Measurements from ENCODE around the gene ZNRD2.
A peak's percentile ranks its signal among the peaks of the same experiment; 100 is the strongest.

The ZNRD2 gene

GRCh38 chr11:65593518-65594414, 23.5 kb downstream of the ZNRD2 start:
- Histone ChIP-seq H3K9me3 (ENCODE audit: severe bottlenecking) (no peaks in the 10 kb centered on the region), H3K27me3 (ENCODE audit: insufficient read depth, low read depth, severe bottlenecking) (no peaks in the 10 kb centered on the region), H3K27ac (no peak overlapping the region), H3K36me3 (peaks cover 16% of the 10 kb centered on the region), H3K4me3 (ENCODE audit: low read depth, low read length) (no peak overlapping the region)
- TF ChIP-seq, protein P1, sequence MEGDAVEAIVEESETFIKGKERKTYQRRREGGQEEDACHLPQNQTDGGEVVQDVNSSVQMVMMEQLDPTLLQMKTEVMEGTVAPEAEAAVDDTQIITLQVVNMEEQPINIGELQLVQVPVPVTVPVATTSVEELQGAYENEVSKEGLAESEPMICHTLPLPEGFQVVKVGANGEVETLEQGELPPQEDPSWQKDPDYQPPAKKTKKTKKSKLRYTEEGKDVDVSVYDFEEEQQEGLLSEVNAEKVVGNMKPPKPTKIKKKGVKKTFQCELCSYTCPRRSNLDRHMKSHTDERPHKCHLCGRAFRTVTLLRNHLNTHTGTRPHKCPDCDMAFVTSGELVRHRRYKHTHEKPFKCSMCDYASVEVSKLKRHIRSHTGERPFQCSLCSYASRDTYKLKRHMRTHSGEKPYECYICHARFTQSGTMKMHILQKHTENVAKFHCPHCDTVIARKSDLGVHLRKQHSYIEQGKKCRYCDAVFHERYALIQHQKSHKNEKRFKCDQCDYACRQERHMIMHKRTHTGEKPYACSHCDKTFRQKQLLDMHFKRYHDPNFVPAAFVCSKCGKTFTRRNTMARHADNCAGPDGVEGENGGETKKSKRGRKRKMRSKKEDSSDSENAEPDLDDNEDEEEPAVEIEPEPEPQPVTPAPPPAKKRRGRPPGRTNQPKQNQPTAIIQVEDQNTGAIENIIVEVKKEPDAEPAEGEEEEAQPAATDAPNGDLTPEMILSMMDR (IDR thresholded peaks at IDR 0.05; ENCODE audit: low read depth, low read length) = peak; percentile 86
- peak; percentile 57 for DNase-seq

GRCh38 chr11:65595131-65595530, 24.9 kb downstream of the ZNRD2 start:
- no peak for DNase-seq
- Histone ChIP-seq H3K27me3 (ENCODE audit: insufficient read depth, low read depth, severe bottlenecking) (no peaks in the 10 kb centered on the region), H3K36me3 (peaks cover 16% of the 10 kb centered on the region), H3K27ac (no peak overlapping the region), H3K4me3 (ENCODE audit: low read depth, low read length) (no peak overlapping the region), H3K9me3 (ENCODE audit: severe bottlenecking) (no peaks in the 10 kb centered on the region)
- TF ChIP-seq, protein P1 (IDR thresholded peaks at IDR 0.05; ENCODE audit: low read depth, low read length) = no peak

- no peaks in the 10 kb centered on the region for H3K27me3 ChIP-seq (ENCODE audit: insufficient read depth, low read depth, severe bottlenecking)
- no peaks in the 10 kb centered on the region for H3K9me3 ChIP-seq (ENCODE audit: severe bottlenecking)
- H3K4me3 ChIP-seq (ENCODE audit: low read depth, low read length) = no peak within 1 kb of the TSS
- H3K36me3 ChIP-seq = peaks cover 13% of the 10 kb centered on the region
- DNase-seq = no peak
- H3K27ac ChIP-seq = no peak within 1 kb of the TSS
- TF ChIP-seq, protein P1 (IDR thresholded peaks at IDR 0.05; ENCODE audit: low read depth, low read length) = no peak
These were observed 25.4 kb downstream of the ZNRD2 start, which contains the start of gene KCNK7 for GRCh38 chr11:65595543-65596281. TSS of gene KCNK7 (minus strand) at chr11:65595800. CDS start at chr11:65595772, 28 bp downstream.

DNA sequence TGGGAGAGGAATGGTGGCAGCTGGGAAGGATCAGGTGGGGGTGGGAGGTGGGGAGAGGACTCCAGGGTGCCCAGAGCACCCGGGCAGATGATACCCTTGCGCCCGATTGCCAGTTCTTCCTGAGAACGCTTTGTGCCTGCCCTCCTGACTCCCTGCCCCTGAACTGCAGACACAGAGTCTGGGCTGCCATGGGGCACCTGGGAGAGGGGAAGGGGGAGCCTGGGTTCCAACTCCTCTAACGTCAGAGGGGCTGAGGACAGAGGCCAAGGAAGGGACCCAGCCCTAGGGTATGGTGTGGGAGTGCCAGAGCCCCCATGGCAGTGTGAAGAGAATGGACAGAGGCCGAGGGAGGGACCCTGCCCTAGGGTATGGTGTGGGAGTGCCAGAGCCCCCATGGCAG, 26.2 kb downstream of the ZNRD2 start:
- no peak for DNase-seq
- Histone ChIP-seq H3K9me3 (ENCODE audit: severe bottlenecking) (no peaks in the 10 kb centered on the region), H3K27me3 (ENCODE audit: insufficient read depth, low read depth, severe bottlenecking) (no peaks in the 10 kb centered on the region), H3K36me3 (peaks cover 12% of the 10 kb centered on the region), H3K27ac (no peak overlapping the region), H3K4me3 (ENCODE audit: low read depth, low read length) (no peak overlapping the region)
- TF ChIP-seq, protein P1 (IDR thresholded peaks at IDR 0.05; ENCODE audit: low read depth, low read length) = no peak

DNA sequence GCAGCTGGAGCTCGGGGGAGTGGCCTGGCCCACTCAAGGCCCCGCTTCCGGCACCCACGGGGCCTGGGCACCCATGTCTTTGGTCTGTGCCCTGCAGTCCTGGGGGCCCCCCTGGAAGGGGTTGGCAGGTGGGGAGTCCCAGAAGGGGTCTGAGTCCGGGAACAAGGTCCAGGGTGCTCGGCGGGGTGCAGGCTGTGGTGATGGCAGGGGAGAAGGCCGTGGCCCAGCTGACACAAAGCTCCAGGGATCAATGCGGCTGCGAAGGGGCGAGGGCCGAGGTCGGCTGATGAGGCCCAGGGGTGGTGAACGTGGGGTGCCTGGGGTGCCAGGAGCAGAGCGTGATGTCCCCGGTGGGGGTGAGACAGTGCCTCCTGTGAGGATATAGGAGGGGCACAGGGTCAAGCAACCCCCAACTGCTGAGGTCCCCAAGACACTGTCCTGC, 28.0 kb downstream of the ZNRD2 start:
- TF ChIP-seq, protein P1 (IDR thresholded peaks at IDR 0.05; ENCODE audit: low read depth, low read length) = no peak
- DNase-seq = no peak

More for the DNA sequence above, 28.0 kb downstream of the ZNRD2 start:
- H3K27ac ChIP-seq = no peak overlapping the region
- no peaks in the 10 kb centered on the region for H3K27me3 ChIP-seq (ENCODE audit: insufficient read depth, low read depth, severe bottlenecking)
- H3K9me3 ChIP-seq (ENCODE audit: severe bottlenecking) = no peaks in the 10 kb centered on the region
- no peak overlapping the region for H3K4me3 ChIP-seq (ENCODE audit: low read depth, low read length)
- peaks cover 12% of the 10 kb centered on the region for H3K36me3 ChIP-seq
